GM21529 (cell line): ENCODE data around the gene MTA3.
A peak's percentile ranks its signal among the peaks of the same experiment; 100 is the strongest.

Experiments
- ATAC-seq: cut with Tn5 transposase; IDR thresholded peaks from one replicate; pipeline ENCODE4 v1.9.1; 2021; ENCODE audit not compliant: unreplicated experiment

MTA3 gene

GRCh38 chr2:42658306-42658705 lies 89.9 kb downstream of the MTA3 start:
- ATAC-seq, result no peak

- ATAC-seq, result no peak
These were observed 91.2 kb downstream of the MTA3 start for GRCh38 chr2:42659609-42660008.

GRCh38 chr2:42663106-42663780 lies 94.8 kb downstream of the MTA3 start:
- ATAC-seq, result peak; percentile 91

DNA sequence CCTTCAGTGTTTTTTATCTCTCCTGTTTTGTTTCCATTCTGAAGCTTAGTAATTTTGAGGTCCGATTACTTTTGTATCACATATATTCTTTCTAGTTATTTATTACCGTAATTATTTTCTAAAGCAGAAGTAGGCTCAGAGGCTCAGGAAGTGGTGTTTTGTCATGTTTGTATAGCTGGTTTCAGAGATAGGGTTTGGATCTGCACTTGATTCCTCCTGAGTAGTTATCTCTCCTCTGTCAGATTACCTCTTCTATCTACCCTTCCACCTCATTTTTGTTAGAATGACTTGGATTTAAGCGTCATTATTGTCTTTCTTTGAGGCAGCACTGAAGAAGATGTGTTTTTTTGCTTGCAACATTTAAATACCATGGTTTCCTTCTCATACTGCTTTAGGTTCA lies 95.4 kb downstream of the MTA3 start:
- ATAC-seq, result peak; percentile 50

DNA sequence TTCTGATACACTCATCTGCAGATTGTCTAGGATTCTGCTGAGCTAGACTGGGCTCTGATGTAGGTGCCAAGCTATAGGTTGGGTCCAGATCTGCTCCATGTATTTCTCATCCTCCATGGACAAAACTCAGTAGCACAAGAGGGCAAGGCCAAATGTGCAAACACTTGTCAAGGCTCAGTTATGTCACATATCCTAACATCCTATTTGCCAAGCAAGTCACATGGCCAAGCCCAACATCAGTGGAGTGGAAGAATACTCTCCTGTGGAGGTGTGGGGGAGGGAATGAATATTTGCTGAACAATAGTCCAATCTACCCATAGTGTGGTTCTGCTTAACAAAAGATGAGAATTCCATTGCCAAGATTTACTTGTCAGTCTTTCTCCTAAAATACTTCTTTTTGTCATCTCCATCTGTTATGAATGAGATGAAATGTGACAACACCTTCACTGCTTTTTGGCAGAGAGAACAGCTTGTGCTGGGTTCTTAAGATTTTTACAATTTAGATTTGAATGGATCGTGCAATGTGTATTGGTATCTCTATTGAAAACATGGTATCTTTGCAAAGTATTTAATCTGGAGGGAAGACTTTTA lies 105.7 kb downstream of the MTA3 start:
- no peak for ATAC-seq

DNA sequence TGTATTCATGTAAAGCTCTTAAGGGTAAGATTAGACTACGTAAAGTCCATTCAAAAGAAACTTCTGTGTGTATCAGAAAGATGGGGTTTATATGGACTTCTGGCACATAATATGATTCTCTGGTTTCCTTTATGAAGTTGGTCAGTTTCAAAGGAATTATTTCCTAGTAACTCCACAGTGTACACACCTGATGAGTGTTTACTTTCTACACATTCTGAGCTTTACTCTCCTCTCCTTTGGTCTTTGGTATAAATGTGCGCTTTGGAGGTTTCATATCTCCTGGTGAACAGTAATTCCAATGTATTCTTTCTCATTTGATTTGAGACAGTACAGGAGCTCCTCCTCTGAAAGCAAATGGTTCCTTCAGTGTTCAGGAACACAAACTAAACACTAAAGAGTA lies 107.4 kb downstream of the MTA3 start:
- ATAC-seq, result no peak

DNA sequence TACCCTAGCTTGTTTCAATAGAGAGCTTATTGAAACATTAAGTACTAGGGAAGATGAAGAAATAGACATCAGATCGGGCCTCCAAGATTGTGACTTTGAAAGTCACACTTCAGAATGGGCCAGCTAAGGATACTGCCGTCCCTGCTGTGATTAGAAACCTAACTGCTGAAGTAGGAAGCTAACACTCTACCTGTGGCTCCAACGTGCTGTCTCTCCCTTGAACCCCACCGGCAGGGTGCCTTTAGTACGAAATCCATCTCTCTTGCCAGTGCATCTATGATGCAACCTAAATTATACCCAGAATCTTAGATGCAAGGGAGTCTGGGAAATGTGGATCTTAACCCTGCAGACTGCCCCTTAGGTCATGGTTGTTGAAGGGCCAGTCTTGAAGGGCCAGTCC lies 116.9 kb downstream of the MTA3 start:
- no peak for ATAC-seq

DNA sequence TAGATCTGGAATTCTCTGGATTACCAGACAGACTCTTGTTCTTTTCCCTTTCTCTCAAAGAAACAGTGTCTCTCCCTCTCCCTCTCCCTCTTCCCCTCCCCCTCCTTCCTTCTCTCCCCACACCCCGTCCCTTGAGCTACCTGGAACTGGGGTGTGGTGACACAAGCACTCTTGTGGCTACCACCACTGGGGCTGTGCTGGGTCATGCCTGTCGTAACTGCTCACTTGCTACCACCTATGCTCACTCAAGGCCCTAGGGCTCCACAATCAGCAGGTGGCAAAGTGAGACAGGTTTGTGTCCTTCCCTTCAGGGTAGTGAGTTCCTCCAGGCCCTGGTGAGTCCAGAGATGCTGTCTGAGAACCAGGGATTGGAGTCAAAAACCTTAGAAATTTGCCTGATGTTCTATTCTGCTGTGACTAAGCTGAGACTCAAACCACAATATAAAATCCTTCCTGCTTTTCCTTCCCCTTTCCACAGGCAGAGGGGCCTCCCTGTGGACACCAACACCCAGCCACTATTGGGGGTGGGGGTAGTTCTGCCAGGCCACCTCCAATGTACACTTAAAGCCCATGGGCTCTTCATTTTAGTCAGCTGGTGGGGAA lies 124.7 kb downstream of the MTA3 start:
- no peak for ATAC-seq

- ATAC-seq, result no peak
These were observed 125.5 kb downstream of the MTA3 start for GRCh38 chr2:42693688-42694479.

- no peak for ATAC-seq
These were observed 128.6 kb downstream of the MTA3 start for GRCh38 chr2:42696987-42697386.

- no peak for ATAC-seq
These were observed 130.5 kb downstream of the MTA3 start for GRCh38 chr2:42698940-42699339.

- no peak for ATAC-seq
These were observed 138.4 kb downstream of the MTA3 start for GRCh38 chr2:42706836-42707235.

GRCh38 chr2:42708179-42708578 lies 139.7 kb downstream of the MTA3 start:
- ATAC-seq, result no peak

DNA sequence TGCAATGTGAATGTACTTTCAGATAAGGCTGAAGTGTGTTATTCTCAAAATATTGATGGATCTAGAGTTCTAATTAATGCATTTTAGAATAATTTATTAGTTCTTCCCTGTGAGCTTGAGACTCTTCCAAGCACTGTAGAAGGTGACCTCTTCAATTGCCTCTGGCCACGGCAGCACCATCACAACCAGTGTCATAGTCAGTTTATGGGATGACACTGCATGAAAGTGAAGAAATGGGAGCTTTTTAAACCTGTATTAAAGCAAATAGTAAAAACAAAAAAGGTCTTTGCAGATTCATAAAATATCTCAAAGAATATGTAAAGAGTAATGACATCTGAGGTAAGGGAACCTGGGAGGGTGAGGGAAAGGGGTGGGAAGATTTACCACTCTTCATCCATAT lies 143.5 kb downstream of the MTA3 start:
- no peak for ATAC-seq

DNA sequence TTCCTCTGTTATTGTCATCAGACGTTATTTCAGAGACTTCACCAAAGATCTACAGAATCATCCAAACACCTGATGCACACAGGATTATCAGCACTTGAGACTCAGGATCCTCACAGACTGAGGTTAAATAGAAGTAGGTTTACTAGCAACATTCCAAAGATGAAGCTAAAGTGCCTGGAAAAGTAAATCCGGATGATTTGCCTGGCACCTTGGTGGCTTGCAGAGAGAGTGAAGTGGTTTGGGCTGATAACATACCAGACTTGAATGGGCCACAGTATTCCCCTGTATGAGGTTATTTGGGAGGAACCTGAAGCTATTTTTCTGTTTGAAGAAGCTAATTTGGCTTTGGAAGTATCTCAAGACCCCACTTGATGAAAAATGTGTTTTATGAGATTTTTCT lies 144.5 kb downstream of the MTA3 start:
- no peak for ATAC-seq

DNA sequence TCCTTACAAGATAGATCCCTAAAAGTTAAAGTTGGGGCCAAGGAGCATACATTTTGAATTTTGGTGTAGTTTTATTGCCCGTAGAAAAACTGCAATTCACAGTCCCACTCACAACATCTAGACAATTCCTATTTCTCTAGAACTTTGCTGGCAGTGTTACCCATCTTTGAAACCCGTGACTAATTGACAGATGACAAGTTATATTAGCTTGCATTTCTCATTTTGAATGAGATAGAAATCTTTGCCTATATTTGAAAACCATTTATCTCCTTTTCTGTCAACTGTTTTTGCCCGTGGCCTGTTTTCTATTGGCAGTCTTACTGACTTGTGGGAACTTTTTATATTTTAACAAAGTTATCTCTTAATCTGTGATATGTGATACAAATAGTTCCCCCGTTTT lies 145.5 kb downstream of the MTA3 start:
- no peak for ATAC-seq

DNA sequence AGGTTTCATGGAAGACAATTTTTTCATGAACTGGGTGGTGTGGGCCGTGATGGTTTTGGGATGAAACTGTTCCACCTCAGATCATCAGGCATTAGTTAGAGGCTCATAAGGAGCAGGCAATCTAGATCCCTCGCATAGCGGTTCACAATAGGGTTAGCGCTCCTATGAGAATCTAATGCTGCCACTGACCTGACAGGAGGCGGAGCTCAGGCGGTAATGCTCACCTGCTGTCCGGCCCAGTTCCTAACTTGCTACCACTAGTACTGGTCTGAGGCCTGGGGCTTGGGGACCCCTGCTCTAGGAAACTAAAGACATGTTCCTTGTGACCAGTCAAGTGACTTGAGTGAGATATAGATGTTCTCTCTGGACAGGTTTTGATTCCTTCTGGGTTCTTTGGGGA lies 146.3 kb downstream of the MTA3 start:
- ATAC-seq, result no peak

DNA sequence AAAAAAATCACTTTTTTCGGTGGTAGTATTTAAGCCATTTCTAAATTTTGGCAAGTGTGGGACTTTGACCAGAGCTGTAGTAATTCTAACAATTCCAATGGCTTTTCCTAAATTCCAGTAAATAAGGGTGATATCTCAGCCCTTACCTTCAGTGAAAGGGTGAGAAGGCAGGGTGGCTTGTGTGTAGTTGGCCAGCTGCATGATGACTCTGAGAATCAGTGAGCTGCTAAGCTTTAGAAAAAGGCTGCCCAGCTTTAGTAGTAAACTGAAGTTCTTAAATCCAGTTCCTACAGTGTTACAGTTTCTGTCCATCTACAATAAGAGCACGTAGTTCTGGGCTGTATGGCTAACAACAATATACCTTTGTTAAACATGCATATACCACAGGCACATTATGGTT lies 153.5 kb downstream of the MTA3 start:
- peak; percentile 7 for ATAC-seq

DNA sequence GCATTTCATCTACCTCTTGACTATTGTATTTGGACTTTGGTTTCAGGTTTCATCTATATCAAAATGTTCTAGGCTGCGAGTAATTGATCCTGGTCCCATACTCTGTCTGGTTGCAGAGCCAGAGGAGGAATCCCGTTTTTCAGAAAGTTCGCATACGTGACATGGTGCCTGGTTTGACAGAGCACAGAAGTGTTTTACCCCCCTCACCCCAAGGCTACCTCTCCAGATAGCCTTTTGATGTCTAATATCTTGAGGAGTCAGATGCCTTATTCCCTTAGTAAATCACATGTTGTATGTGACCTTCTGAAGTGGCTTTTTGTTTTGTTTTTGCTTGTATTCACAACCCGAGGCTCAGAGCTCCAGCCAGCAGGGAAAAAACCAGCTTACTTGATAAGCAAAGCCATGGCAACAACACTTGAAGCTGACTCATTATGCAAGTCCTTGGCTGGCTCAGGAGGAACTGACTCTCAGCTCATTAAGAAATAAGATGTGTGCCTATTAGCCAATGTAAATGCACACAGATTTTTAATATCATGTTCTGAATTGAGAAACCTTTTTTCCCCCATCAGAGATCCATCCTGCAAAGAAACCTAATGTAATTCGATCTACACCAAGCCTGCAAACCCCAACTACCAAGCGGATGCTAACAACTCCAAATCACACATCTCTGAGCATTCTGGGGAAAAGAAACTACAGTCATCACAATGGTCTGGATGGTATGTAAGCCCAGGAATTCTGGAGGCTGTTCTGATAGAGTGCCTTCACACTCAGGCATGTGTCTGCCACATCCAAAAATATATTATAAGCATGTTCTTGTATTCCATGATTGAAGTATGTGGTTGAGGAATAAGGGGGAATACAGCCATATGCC lies 154.1 kb downstream of the MTA3 start:
- peak; percentile 99 for ATAC-seq

- ATAC-seq, result no peak
These were observed 155.0 kb downstream of the MTA3 start for GRCh38 chr2:42723465-42723864.

DNA sequence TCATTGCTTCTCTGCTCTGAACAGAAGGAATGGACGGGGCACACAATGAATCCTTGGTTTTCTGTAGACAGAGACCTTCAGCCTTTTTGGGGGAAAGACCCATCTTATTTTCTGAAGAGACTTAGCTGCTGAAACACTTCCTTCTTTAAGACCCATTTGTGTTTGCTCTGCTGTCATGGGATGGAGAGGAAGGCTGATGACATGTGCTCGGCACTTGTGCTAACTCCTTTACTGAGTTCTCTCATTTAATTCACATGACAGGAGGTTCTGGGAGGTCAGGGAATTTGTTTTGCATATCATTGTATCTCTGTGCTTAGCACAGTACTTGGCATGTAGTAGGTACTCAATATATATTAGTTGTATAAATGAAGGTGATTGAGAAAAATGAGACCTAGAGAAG lies 156.5 kb downstream of the MTA3 start:
- ATAC-seq, result no peak
